ENCODE measurements around the gene SCAF4. TPM values are rescaled to one million over a fixed set of nuclear protein-coding genes. Genes with fewer than 3 reads are reported as not detected.

Gene SCAF4
- polyA plus RNA-seq, 1 of the 3 experiments (the other 2 are of a cell fraction) = 8.5 TPM

- 96% methylated on average over 2 of the region's 2 CpGs for WGBS (ENCODE audit: low lambda C conversion rate)
- peaks cover 38% of the 10 kb centered on the region for H3F3A ChIP-seq (replicated peaks; ENCODE audit: insufficient read depth)
- no peak overlapping the region for H2AFZ ChIP-seq (ENCODE audit: low read depth)
- H3K79me2 ChIP-seq (ENCODE audit: insufficient read depth) = peaks cover 100% of the 10 kb centered on the region
- no peaks in the 10 kb centered on the region for H3K36me3 ChIP-seq (replicated peaks in 1 of 2; ENCODE audit: control insufficient read depth in 1 of 2, insufficient read depth in 2 of 2, low read length in 1 of 2)
- TF ChIP-seq SMC3 (IDR thresholded peaks at IDR 0.05; ENCODE audit: low read depth, low read length) (no peak), RXRA (IDR thresholded peaks at IDR 0.05; ENCODE audit: borderline replicate concordance, low read depth) (no peak), TAF1 (IDR thresholded peaks at IDR 0.05; ENCODE audit: borderline replicate concordance, low read depth, low read length) (no peak), RAD21 (IDR thresholded peaks at IDR 0.05; ENCODE audit: low read length) (no peak), TEAD4 (IDR thresholded peaks at IDR 0.05; ENCODE audit: borderline replicate concordance, insufficient read depth) (no peak), RCOR1 (IDR thresholded peaks at IDR 0.05; ENCODE audit: low read length) (no peak), POLR2AphosphoS5 (IDR thresholded peaks at IDR 0.05; ENCODE audit: low read depth, low read length) (no peak), EP300 (IDR thresholded peaks at IDR 0.05; ENCODE audit: borderline replicate concordance in 1 of 2, low read depth in 1 of 2, low read length in 1 of 2) (no peak), MAX (IDR thresholded peaks at IDR 0.05; ENCODE audit: low read depth) (no peak), FOXM1 (IDR thresholded peaks at IDR 0.05; ENCODE audit: low read depth) (no peak), REST (IDR thresholded peaks at IDR 0.05; ENCODE audit: low read depth, low read length) (no peak), RFX5 (IDR thresholded peaks at IDR 0.05; ENCODE audit: low read length) (no peak), ELF1 (IDR thresholded peaks at IDR 0.05) (no peak), IRF3 (IDR thresholded peaks at IDR 0.05; ENCODE audit: low read depth, low read length) (no peak), JUND (IDR thresholded peaks at IDR 0.05) (no peak), YY1 (IDR thresholded peaks at IDR 0.05; ENCODE audit: low read depth) (no peak)
- TF ChIP-seq, protein P1, sequence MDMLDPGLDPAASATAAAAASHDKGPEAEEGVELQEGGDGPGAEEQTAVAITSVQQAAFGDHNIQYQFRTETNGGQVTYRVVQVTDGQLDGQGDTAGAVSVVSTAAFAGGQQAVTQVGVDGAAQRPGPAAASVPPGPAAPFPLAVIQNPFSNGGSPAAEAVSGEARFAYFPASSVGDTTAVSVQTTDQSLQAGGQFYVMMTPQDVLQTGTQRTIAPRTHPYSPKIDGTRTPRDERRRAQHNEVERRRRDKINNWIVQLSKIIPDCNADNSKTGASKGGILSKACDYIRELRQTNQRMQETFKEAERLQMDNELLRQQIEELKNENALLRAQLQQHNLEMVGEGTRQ (IDR thresholded peaks at IDR 0.05; ENCODE audit: borderline replicate concordance, low read depth, low read length) = no peak
- TF ChIP-seq, protein P2, sequence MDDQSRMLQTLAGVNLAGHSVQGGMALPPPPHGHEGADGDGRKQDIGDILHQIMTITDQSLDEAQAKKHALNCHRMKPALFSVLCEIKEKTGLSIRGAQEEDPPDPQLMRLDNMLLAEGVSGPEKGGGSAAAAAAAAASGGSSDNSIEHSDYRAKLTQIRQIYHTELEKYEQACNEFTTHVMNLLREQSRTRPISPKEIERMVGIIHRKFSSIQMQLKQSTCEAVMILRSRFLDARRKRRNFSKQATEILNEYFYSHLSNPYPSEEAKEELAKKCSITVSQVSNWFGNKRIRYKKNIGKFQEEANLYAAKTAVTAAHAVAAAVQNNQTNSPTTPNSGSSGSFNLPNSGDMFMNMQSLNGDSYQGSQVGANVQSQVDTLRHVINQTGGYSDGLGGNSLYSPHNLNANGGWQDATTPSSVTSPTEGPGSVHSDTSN (IDR thresholded peaks at IDR 0.05) = no peak
- no peak overlapping the region for H3K9ac ChIP-seq
- H3K4me1 ChIP-seq (ENCODE audit: control insufficient read depth in 1 of 2, insufficient read depth in 2 of 2, low read depth in 1 of 2, low read length in 1 of 2) = peaks cover 4 to 28% of the 10 kb centered on the region in 2 experiments; a peak in 2 of 4 replicates
- no peaks in the 10 kb centered on the region for H3K9me3 ChIP-seq
- no peak for DNase-seq
- no peak overlapping the region for H3K4me3 ChIP-seq (ENCODE audit: low read depth in 2 of 2, low read length in 1 of 2)
- H3K27me3 ChIP-seq (ENCODE audit: insufficient read depth) = no peaks in the 10 kb centered on the region
- peaks cover 96% of the 10 kb centered on the region for H4K20me1 ChIP-seq (ENCODE audit: insufficient read depth)
- H3K4me2 ChIP-seq = no peak overlapping the region
- no peaks in the 10 kb centered on the region for H3K9me2 ChIP-seq
- ChIA-PET POLR2A (no interaction called here), CTCF (no interaction called here)
- H3K27ac ChIP-seq (ENCODE audit: low read depth in 2 of 2, low read length in 1 of 2) = peak overlapping the region in 1 of 2 experiments; percentile 39; a peak in 1 of 4 replicates
Measured at GRCh38 chr21:31716106-31716505, 15.8 kb downstream of the SCAF4 start.

Measured in SK-N-SH (cell line).